HCT116 (cell line): ENCODE results near the gene CMPK2.

Experiments used
- CEBPB ChIP-seq: IDR thresholded peaks from 2 replicates; pipeline ENCODE4 v1.6.1; 2012; ENCODE audit warnings: low read depth
- CTCF ChIP-seq, 3 experiments: fragments of 200-600 bp in 1 of 3; sonication (generic) in 1 of 3; IDR thresholded peaks in 2 of 3; conservative IDR thresholded peaks in 1 of 3; 2 replicates each; pipeline ENCODE4 v1.5.1; 2012 to 2017; ENCODE audit warnings: low read depth in 2 of 3, low read length in 2 of 3, antibody characterized with exemption in 1 of 3, borderline replicate concordance in 1 of 3, control low read depth in 1 of 3, mild to moderate bottlenecking in 1 of 3, mixed read lengths in 1 of 3, mixed run types in 1 of 3, moderate library complexity in 1 of 3; ENCODE audit not compliant: insufficient read depth in 1 of 3
- EZH2 ChIP-seq: fragments of 200-600 bp; sonication (generic); IDR thresholded peaks from 2 replicates; pipeline ENCODE4 v1.6.1; 2017; ENCODE audit warnings: antibody characterized with exemption, mixed run types
- EZH2phosphoT487 ChIP-seq: fragments of 200-600 bp; IDR thresholded peaks from 2 replicates; pipeline ENCODE4 v1.6.1; 2018; ENCODE audit warnings: antibody characterized with exemption, borderline replicate concordance
- POLR2A ChIP-seq: IDR thresholded peaks from 2 replicates; pipeline ENCODE4 v1.7.0; 2011; ENCODE audit warnings: borderline replicate concordance; ENCODE audit not compliant: insufficient read depth, insufficient read length; ENCODE audit errors: extremely low read depth
- POLR2AphosphoS5 ChIP-seq: IDR thresholded peaks from 2 replicates; pipeline ENCODE4 v1.6.1; 2011; ENCODE audit warnings: mild to moderate bottlenecking, low read depth, low read length, moderate library complexity
- RAD21 ChIP-seq: IDR thresholded peaks from 2 replicates; pipeline ENCODE4 v1.6.1; 2012; ENCODE audit warnings: low read depth, mild to moderate bottlenecking
- REST ChIP-seq: IDR thresholded peaks from 2 replicates; pipeline ENCODE4 v1.6.1; 2012; ENCODE audit warnings: low read depth
- SRF ChIP-seq: IDR thresholded peaks from 2 replicates; pipeline ENCODE4 v1.6.1; 2012; ENCODE audit warnings: low read depth
- TCF7L2 ChIP-seq: IDR thresholded peaks from 2 replicates; pipeline ENCODE4 v1.7.0; 2011; ENCODE audit warnings: borderline replicate concordance, inconsistent platforms; ENCODE audit not compliant: insufficient read depth, insufficient read length; ENCODE audit errors: extremely low read depth
- YY1 ChIP-seq: IDR thresholded peaks from 2 replicates; pipeline ENCODE4 v1.6.1; 2011; ENCODE audit warnings: low read length, low read depth, moderate library complexity, mild to moderate bottlenecking; ENCODE audit not compliant: insufficient replicate concordance; ENCODE audit errors: extremely low read depth
- ZFX ChIP-seq: fragments of 450-650 bp; IDR thresholded peaks from 2 replicates; pipeline ENCODE4 v1.6.1; 2017
- ZNF274 ChIP-seq: fragments of 200-500 bp; sonication (Bioruptor generic); IDR thresholded peaks from 2 replicates; pipeline ENCODE4 v1.6.1; 2014; ENCODE audit warnings: mild to moderate bottlenecking, low read depth, low read length, inconsistent platforms
- TF ChIP-seq, protein P1 (sequence below): IDR thresholded peaks from 2 replicates; pipeline ENCODE4 v1.6.1; 2012

- no peak for TF ChIP-seq EZH2phosphoT487
- TF ChIP-seq POLR2AphosphoS5: no peak
- no peak for TF ChIP-seq CTCF (IDR thresholded peaks at IDR 0.05 in 2 of 3, conservative IDR thresholded peaks at IDR 0.05 in 1 of 3; ENCODE audit: borderline replicate concordance in 1 of 3, insufficient read depth in 1 of 3, low read depth in 2 of 3, low read length in 2 of 3)
- no peak for TF ChIP-seq YY1
- no peak for TF ChIP-seq POLR2A
- TF ChIP-seq SRF: no peak
- no peak for TF ChIP-seq REST
- TF ChIP-seq ZNF274: no peak
- no peak for TF ChIP-seq RAD21
- TF ChIP-seq, protein P1, sequence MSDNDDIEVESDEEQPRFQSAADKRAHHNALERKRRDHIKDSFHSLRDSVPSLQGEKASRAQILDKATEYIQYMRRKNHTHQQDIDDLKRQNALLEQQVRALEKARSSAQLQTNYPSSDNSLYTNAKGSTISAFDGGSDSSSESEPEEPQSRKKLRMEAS: no peak
- TF ChIP-seq EZH2: no peak
- TF ChIP-seq ZFX: no peak
- no peak for TF ChIP-seq CEBPB
- TF ChIP-seq TCF7L2: no peak
Observed at GRCh38 chr2:6876309-6876708, 10.6 kb upstream of the CMPK2 start.
